Activated naive CD4-positive, alpha-beta T cell treated with anti-CD3 and anti-CD28 coated beads for 36 hours (primary cell): ENCODE data around the gene ZNG1F. TPM values are rescaled to one million over a fixed set of nuclear protein-coding genes. Genes with fewer than 3 reads are reported as not detected.
"Not testable (repeated sequence)": the region's sequence is repeated elsewhere in the genome, so short reads cannot be mapped to it uniquely, and the experiment has no call there.

Source experiments
- CTCF ChIA-PET: fragments of 350-600 bp; sonication (Branson Sonifier 250); formaldehyde crosslinking; loops from one replicate; lab custom pipeline; 2021; ENCODE audit warnings: antibody characterized with exemption; lab: Charles Lee
- DNase-seq: peaks from one replicate; pipeline ENCODE4 v3.0.0-alpha.2; 2020
- H3K27ac Mint-ChIP-seq: one replicate; pipeline ENCODE4 v1.8.0; 2021; ENCODE audit warnings: mild to moderate bottlenecking, mixed read lengths
- H3K27me3 Mint-ChIP-seq: one replicate; pipeline ENCODE4 v1.8.0; 2021; ENCODE audit warnings: low read depth, mixed read lengths
- H3K36me3 Mint-ChIP-seq: one replicate; pipeline ENCODE4 v1.8.0; 2021; ENCODE audit warnings: low read depth, mixed read lengths
- H3K4me1 Mint-ChIP-seq: one replicate; pipeline ENCODE4 v1.8.0; 2021; ENCODE audit warnings: low read depth, mixed read lengths
- H3K4me3 Mint-ChIP-seq: one replicate; pipeline ENCODE4 v1.8.0; 2021; ENCODE audit warnings: mild to moderate bottlenecking, moderate library complexity, mixed read lengths
- H3K9me3 Mint-ChIP-seq: one replicate; pipeline ENCODE4 v1.8.0; 2021; ENCODE audit warnings: mixed read lengths
- intact Hi-C: fragments of 100-400 bp; cut with micrococcal nuclease; formaldehyde crosslinking; loops from one replicate; pipeline ENCODE4 v1.15.1; 2023
- microRNA-seq: library from miRNA; unstranded; fragments of <30 nt; microRNA quantifications from one replicate; pipeline ENCODE4 v1.2.0, GENCODE V29; 2022; ENCODE audit warnings: borderline microRNAs expressed, borderline replicate concordance
- total RNA-seq, 2 experiments: library from RNA; stranded (reverse); gene quantifications; one replicate each; pipeline ENCODE4 v1.2.3, GENCODE V29; 2021

ZNG1F gene
- total RNA-seq, 2 experiments from 2014 or later, result 8.5 to 11.5 TPM

GRCh38 chr9:41088450-41089059, 100.6 kb downstream of the ZNG1F start:
- H3K4me1 Mint-ChIP-seq, intact Hi-C loops, DNase-seq, H3K27ac Mint-ChIP-seq, H3K36me3 Mint-ChIP-seq, H3K9me3 Mint-ChIP-seq, CTCF ChIA-PET, H3K4me3 Mint-ChIP-seq: not testable (repeated sequence)
- H3K27me3 Mint-ChIP-seq, result peaks cover 15% of the 10 kb centered on the region

- peaks cover 16% of the 10 kb centered on the region for H3K27me3 Mint-ChIP-seq
- CTCF ChIA-PET, H3K4me1 Mint-ChIP-seq, H3K9me3 Mint-ChIP-seq, H3K36me3 Mint-ChIP-seq, H3K4me3 Mint-ChIP-seq, intact Hi-C loops, H3K27ac Mint-ChIP-seq, DNase-seq: not testable (repeated sequence)
Observed at GRCh38 chr9:41087929-41088328, 101.2 kb downstream of the ZNG1F start.

GRCh38 chr9:41087157-41087780, 101.8 kb downstream of the ZNG1F start:
- H3K27ac Mint-ChIP-seq, H3K36me3 Mint-ChIP-seq, H3K4me1 Mint-ChIP-seq, intact Hi-C loops, CTCF ChIA-PET, H3K4me3 Mint-ChIP-seq, H3K9me3 Mint-ChIP-seq, DNase-seq: not testable (repeated sequence)
- H3K27me3 Mint-ChIP-seq, result peaks cover 18% of the 10 kb centered on the region

GRCh38 chr9:41086685-41087084, 102.4 kb downstream of the ZNG1F start:
- CTCF ChIA-PET, result not testable (repeated sequence)

GRCh38 chr9:41086215-41086614, 102.9 kb downstream of the ZNG1F start:
- H3K4me1 Mint-ChIP-seq, H3K36me3 Mint-ChIP-seq, DNase-seq, H3K27ac Mint-ChIP-seq, intact Hi-C loops, H3K4me3 Mint-ChIP-seq, CTCF ChIA-PET, H3K9me3 Mint-ChIP-seq: not testable (repeated sequence)
- H3K27me3 Mint-ChIP-seq, result peaks cover 18% of the 10 kb centered on the region

More at GRCh38 chr9:41086685-41087084, 102.4 kb downstream of the ZNG1F start:
- DNase-seq, H3K4me1 Mint-ChIP-seq, intact Hi-C loops, H3K27ac Mint-ChIP-seq, H3K4me3 Mint-ChIP-seq, H3K36me3 Mint-ChIP-seq, H3K9me3 Mint-ChIP-seq: not testable (repeated sequence)
- peaks cover 18% of the 10 kb centered on the region for H3K27me3 Mint-ChIP-seq

GRCh38 chr9:41082358-41082757, 106.8 kb downstream of the ZNG1F start:
- DNase-seq, CTCF ChIA-PET, H3K4me3 Mint-ChIP-seq, H3K27me3 Mint-ChIP-seq, H3K4me1 Mint-ChIP-seq, intact Hi-C loops, H3K27ac Mint-ChIP-seq, H3K9me3 Mint-ChIP-seq, H3K36me3 Mint-ChIP-seq: not testable (repeated sequence)

Small RNAs within 50 kb of the gene (microRNA-seq; reads per million reads assigned to microRNA genes)
- not detected for gene MIR4477A

Other genes starting within 250 kb of the ZNG1F start
- gene FOXD4L6, start 60.6 kb downstream of the ZNG1F start, total RNA-seq, result not detected